ENCODE measurements around the gene KATNAL1.

Gene KATNAL1

GRCh38 chr13:30307194-30307970 is at the start of gene KATNAL1:
KATNAL1 (minus strand) TSS chr13:30307551; CDS start chr13:30283777, 23,774 bp downstream.
- DNase-seq (ENCODE audit: low spot score) = peak; percentile 67

DNA sequence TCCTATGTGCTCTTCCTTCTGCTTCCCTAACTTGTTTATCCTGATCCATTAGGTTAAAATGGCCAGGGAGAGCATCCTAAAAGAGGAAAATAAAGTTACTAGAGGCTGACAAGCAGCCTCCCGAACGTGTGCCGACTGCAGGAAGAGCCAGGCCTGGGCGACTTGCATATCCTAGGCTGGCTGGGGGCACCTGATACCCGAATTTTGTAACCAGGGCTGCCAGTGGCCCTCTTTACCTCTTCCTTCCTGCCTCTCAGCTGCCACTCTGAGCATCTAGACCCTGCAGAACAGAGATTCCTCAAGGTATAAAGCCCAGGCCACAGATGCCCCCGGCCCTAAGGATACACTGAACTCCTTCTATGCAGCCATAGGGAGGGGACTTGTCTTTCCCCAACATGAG is 48.5 kb upstream of the KATNAL1 start:
- DNase-seq (ENCODE audit: low spot score) = no peak

- DNase-seq (ENCODE audit: low spot score) = no peak
Measured at GRCh38 chr13:30355384-30355699, 48.0 kb upstream of the KATNAL1 start.

DNA sequence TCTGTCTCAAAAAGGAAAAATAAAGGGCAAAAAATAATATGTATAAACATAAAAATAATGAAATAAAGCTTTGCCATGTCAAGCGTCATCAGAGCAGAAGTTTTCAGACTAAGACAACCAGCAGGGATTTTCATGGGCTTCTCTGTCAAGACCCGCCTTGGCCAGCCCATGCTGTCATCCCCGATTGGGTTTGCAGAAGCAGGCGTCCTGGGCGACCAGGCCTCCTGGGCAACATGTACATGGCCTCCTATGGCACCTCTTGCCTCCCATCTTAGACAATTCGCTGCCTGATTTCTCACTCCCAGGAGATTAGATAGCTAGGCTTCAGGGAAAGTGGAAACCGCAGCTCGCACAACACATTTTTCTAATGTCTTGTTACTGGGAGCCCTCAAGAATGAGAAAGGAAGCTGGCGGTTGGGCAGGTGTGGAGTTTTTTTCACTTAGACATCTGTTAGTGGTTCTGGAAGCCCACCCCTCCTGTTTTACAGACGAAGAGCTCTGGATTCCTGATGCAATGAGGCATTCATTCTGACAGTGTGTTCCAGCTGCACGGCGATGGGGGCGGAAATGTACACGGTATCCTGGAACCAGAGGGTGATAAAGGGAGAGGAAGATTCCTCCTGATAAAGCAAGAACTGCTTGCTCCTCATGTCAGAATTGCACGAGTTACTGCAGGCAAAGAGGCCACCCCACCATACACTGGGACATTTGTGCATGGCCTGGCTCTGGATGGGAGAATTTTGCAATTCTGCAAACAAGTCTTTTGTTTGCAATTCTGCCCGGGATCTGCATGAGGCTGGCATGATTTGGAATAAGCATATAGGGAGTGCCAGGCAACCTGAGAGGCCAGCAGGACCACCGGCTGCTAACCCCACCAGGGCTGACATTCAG is 47.4 kb upstream of the KATNAL1 start:
- DNase-seq (ENCODE audit: low spot score) = no peak

GRCh38 chr13:30353471-30354215 is 46.3 kb upstream of the KATNAL1 start:
- DNase-seq (ENCODE audit: low spot score) = no peak

GRCh38 chr13:30353060-30353459 is 45.7 kb upstream of the KATNAL1 start:
- DNase-seq (ENCODE audit: low spot score) = no peak

DNA sequence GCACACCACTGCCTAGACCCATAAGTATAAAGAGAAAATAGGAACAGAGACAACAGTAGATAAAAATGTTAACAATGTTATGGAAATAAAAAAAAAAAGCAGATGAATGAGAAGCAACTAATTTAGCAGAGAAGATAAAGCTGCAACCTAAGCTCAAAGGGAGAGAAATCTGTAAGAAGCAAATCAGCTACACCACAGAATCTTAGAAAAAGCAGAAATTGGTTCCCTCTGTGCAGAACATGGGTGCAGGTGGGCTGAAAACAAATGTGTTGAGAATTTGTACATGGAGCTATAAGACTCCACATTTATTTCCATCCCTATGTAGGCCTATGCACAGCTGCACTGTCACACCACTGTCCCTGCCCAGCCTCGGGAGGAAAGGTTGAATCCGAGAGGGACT is 44.8 kb upstream of the KATNAL1 start:
- DNase-seq (ENCODE audit: low spot score) = no peak

- DNase-seq (ENCODE audit: low spot score) = peak; percentile 17
Measured at GRCh38 chr13:30346789-30347167, 39.4 kb upstream of the KATNAL1 start.

- DNase-seq (ENCODE audit: low spot score) = peak; percentile 50
Measured at GRCh38 chr13:30346153-30346788, 38.9 kb upstream of the KATNAL1 start.

GRCh38 chr13:30345426-30346100 is 38.2 kb upstream of the KATNAL1 start:
- DNase-seq (ENCODE audit: low spot score) = no peak

GRCh38 chr13:30341815-30342570 is 34.6 kb upstream of the KATNAL1 start:
- no peak for DNase-seq (ENCODE audit: low spot score)

- no peak for DNase-seq (ENCODE audit: low spot score)
Measured at GRCh38 chr13:30340331-30341250, 33.2 kb upstream of the KATNAL1 start.

GRCh38 chr13:30339738-30340330 is 32.5 kb upstream of the KATNAL1 start:
- no peak for DNase-seq (ENCODE audit: low spot score)

- DNase-seq (ENCODE audit: low spot score) = no peak
Measured at GRCh38 chr13:30338952-30339351, 31.6 kb upstream of the KATNAL1 start.

- no peak for DNase-seq (ENCODE audit: low spot score)
Measured at GRCh38 chr13:30338331-30338851, 31.0 kb upstream of the KATNAL1 start.

GRCh38 chr13:30337061-30337610 is 29.8 kb upstream of the KATNAL1 start:
- DNase-seq (ENCODE audit: low spot score) = no peak

DNA sequence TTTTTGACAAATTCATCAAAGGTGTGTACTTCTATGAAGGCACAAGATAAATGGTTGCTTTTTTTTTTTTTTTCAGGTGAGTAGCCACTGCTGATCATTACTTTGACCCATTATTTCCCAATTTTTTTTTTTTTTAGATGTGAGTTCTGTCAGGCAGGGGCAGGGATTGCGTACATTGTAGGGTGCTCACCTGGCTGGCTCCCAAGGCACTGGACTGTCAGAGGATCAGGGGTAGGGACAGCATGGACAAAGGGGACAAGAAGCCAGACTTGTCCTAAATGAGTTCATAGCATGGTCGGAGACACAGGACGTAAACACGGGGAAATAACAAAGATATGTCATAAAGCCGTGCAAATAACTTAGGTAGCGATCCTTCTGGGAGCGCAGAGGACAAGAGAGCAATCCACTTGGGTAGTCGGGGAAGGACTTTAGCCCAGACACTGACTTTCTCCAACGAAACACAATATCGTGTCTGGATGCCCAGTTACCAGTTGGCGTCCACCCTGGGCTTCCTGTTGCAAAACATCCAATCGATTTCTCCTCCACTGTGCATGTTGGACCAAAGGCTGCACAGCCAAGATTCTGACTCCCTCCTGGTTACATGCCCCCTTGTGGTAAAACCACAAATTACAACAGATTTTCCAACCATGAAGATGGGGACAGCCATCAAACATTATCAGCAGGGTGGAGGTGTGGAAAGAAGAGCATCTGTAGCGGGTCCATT is 27.5 kb upstream of the KATNAL1 start:
- peak; percentile 69 for DNase-seq (ENCODE audit: low spot score)

- no peak for DNase-seq (ENCODE audit: low spot score)
Measured at GRCh38 chr13:30333616-30334015, 26.3 kb upstream of the KATNAL1 start.

Data from activated CD4-positive, alpha-beta T cell treated with anti-CD3 and anti-CD28 coated beads, Interleukin-2, Interleukin-4, amounts not matched to agents 100 ng/mL and 50 ng/mL, durations not matched to agents 16 hours and 8 hours (primary cell).